ENCODE data around the gene KLHDC8B.
"Not testable (repeated sequence)": the region's sequence is repeated elsewhere in the genome, so short reads cannot be mapped to it uniquely, and the experiment has no call there.

Gene KLHDC8B

GRCh38 chr3:49217688-49218470 is 46.5 kb downstream of the KLHDC8B start:
- DNase-seq (ENCODE audit: low spot score) = no peak
- in situ Hi-C loops (cut with MboI; ENCODE audit: low pct_unique_long_range_greater_than_20kb, low sequenced_read_pairs, unreplicated experiment) = no loop called here
- TF ChIP-seq, protein P1, sequence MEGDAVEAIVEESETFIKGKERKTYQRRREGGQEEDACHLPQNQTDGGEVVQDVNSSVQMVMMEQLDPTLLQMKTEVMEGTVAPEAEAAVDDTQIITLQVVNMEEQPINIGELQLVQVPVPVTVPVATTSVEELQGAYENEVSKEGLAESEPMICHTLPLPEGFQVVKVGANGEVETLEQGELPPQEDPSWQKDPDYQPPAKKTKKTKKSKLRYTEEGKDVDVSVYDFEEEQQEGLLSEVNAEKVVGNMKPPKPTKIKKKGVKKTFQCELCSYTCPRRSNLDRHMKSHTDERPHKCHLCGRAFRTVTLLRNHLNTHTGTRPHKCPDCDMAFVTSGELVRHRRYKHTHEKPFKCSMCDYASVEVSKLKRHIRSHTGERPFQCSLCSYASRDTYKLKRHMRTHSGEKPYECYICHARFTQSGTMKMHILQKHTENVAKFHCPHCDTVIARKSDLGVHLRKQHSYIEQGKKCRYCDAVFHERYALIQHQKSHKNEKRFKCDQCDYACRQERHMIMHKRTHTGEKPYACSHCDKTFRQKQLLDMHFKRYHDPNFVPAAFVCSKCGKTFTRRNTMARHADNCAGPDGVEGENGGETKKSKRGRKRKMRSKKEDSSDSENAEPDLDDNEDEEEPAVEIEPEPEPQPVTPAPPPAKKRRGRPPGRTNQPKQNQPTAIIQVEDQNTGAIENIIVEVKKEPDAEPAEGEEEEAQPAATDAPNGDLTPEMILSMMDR (IDR thresholded peaks at IDR 0.05; ENCODE audit: extremely low read depth, insufficient read depth, missing control alignments) = no peak

GRCh38 chr3:49218471-49218989 is 47.1 kb downstream of the KLHDC8B start:
- DNase-seq (ENCODE audit: low spot score); in situ Hi-C loops (cut with MboI; ENCODE audit: low pct_unique_long_range_greater_than_20kb, low sequenced_read_pairs, unreplicated experiment): not testable (repeated sequence)

- in situ Hi-C loops (cut with MboI; ENCODE audit: low pct_unique_long_range_greater_than_20kb, low sequenced_read_pairs, unreplicated experiment) = no loop called here
- DNase-seq (ENCODE audit: low spot score) = no peak
- TF ChIP-seq, protein P1 (IDR thresholded peaks at IDR 0.05; ENCODE audit: extremely low read depth, insufficient read depth, missing control alignments) = no peak
Observed at GRCh38 chr3:49219132-49219531, 47.7 kb downstream of the KLHDC8B start.

DNA sequence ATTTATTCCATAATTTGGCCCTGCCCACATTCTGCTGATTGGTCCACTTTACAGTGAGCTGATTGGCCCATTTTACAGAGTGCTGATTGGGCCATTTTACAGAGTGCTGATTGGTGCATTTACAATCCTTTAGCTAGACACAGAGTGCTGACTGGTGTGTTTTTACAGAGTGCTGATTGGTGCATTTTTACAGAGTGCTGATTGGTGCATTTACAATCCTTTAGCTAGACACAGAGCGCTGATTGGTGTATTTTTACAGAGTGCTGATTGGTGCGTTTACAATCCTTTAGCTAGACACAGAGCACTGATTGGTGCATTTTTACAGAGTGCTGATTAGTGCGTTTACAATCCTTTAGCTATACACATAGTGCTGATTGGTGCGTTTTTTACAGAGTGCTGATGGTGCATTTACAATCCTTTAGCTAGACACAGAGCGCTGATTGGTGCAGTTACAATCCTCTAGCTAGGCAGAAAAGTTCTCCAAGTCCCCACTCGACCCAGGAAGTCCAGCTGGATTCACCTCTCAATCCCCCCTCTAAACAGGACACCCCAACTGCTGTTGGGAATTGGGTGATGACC is 49.7 kb downstream of the KLHDC8B start:
- DNase-seq (ENCODE audit: low spot score); in situ Hi-C loops (cut with MboI; ENCODE audit: low pct_unique_long_range_greater_than_20kb, low sequenced_read_pairs, unreplicated experiment): not testable (repeated sequence)

- in situ Hi-C loops (cut with MboI; ENCODE audit: low pct_unique_long_range_greater_than_20kb, low sequenced_read_pairs, unreplicated experiment) = no loop called here
Observed at GRCh38 chr3:49222002-49222401, 50.6 kb downstream of the KLHDC8B start.

More at GRCh38 chr3:49222002-49222401, 50.6 kb downstream of the KLHDC8B start:
- no peak for DNase-seq (ENCODE audit: low spot score)
- TF ChIP-seq, protein P1 (IDR thresholded peaks at IDR 0.05; ENCODE audit: extremely low read depth, insufficient read depth, missing control alignments) = no peak
